Amniotic stem cell (primary cell): Measurements from ENCODE around the gene SCAF11.

Source experiments
- DNase-seq: peaks from one replicate; lab custom pipeline; 2025; lab: John Stamatoyannopoulos, UW

The SCAF11 gene

GRCh38 chr12:45913631-45914030 is 76.7 kb downstream of the SCAF11 start:
- DNase-seq = no peak

DNA sequence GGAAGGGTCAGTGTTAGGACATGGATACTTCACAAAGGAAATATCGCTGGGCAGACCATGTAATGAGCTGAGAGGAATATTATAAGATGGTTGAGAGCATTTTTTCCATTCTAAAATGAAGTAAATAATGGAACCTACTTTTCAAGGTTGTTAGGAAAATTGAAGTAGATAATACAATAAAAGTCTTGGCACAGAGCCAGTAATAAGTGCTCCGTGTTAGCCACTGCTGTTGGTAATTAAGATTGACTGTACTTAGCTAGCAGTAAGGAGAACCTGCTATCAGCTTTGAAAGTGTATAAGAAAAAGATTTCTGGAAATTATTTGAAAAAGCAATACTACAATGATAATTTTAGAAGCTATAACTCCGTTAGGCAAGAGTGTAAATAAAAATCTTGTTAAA is 77.6 kb downstream of the SCAF11 start:
- no peak for DNase-seq

DNA sequence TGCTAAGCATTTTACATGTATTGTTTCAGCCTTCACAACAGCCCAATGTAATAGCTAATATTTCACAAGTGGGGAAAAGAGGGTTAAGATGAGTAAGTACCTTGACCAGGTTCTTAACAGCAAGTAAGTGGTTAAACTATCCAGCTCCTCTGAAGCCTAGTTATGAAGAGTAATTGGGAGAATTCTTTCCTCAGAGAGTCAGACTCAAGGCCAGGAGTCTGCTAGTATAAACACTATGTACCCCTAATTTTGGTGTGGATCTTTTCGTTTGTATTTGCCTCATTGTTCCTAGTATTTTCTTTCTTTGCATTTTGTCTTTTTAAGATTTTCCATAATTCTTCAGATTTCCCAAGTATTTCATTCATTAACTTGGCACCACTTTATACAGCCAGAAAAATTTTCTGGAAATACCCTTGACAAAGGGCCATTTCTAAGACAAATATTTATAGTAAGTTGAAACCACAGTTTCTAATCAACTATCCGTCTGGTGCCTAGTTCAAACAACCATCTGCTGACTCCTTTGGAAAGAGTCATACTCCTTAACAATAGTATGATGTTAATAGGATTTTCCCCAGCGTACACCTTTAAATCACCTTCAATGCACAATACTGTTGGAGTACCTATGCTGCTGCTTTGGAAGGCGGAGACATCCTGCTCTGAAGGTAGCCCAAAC is 81.2 kb downstream of the SCAF11 start:
- DNase-seq = no peak

DNA sequence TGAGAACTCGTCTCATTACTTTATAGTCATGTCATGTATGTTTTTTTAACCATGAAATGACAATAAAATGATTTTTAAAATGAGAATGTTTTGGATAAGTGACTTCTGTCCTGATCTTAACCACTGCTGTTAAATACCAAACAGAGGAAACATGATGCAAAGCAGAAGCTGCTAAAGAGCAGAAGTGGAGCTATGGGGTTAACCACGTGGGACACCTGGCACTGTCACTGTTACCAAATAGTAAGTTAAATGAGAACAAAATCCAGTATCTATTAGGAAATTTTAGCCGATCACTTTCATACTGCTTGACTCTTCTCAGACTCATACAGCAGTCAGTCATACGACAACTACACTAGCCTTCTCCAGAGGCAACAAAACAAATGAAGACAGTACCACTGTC is 82.4 kb downstream of the SCAF11 start:
- no peak for DNase-seq

- DNase-seq = no peak
Observed at GRCh38 chr12:45898094-45898493, 92.3 kb downstream of the SCAF11 start.

DNA sequence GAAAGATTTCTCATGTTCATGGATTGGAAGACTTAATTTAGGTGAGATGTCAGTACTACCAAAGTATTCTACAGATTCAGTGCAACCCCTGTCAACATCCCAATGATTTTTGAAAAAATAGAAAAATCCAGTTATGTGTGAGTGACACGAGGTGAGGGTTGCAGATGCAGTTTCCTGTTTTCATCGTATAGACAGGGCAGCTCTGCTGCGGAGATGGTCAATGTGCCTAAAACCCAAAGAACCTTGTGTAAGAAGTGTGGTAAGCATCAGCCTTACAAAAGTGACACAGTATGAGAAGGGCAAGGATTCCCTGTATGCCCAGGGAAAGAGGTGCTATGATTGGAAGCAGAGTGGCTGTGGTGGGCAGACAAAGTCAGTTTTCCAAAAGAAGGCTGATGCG is 94.4 kb downstream of the SCAF11 start:
- no peak for DNase-seq

DNA sequence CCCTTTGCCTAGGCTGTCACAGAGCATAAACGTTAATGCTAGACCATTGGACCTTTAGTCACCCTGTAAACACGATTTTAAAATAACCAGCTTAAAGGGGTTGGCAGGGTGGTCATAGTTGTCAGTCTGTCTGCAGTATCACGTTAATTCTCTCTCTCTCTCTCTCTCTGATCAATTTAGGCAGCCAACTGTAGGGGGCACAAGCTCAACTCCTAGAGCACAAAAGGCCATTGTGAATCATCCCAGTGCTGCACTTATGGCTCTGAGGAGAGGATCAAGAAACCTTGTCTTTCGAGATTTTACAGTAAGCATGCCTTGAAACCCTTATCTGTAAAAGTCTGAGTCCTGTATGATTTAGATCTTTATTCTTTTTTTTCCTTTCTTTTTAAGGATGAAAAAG is 97.1 kb downstream of the SCAF11 start:
- DNase-seq = no peak

DNA sequence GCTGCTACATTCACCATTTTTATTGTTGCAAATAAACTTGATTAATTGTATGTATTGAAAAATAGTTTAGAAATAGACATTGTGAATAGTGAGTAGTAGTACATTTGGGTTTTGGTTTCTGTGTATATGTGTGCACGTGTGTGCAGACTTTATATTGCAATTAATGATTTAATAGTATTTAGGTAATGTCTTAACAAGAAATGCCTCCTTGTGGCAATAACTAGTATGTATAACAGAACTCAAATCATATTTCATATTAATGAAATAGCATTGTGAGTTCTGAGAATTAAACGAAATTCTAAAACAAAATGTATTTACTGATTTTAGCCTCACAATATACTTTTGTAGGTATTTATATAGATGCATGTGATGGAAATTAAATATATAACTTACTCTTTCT is 100.1 kb downstream of the SCAF11 start:
- DNase-seq = no peak

DNA sequence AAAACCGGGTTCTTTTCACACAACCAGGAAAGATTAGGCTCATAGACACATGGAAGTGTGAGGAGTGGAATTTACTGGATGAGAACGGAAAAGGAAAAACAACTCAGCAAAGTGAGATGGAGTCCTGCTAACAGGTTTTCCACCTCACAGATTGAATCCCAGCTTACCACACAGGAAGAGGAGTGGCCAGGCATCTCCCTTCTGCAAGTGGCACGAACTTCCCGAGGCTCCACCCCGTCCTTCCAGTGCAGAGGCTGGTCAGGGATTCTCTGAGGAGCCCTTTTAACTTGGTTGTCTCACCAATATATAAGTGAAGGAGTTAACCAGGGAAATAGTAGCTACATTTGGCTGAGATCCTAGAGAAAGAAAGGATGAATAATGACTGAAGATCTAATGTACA is 102.8 kb downstream of the SCAF11 start:
- no peak for DNase-seq

GRCh38 chr12:45886685-45887084 is 103.7 kb downstream of the SCAF11 start:
- DNase-seq = no peak

- DNase-seq = no peak
Observed at GRCh38 chr12:45883187-45883586, 107.2 kb downstream of the SCAF11 start.

- no peak for DNase-seq
Observed at GRCh38 chr12:45880533-45880932, 109.8 kb downstream of the SCAF11 start.

- DNase-seq = no peak
Observed at GRCh38 chr12:45879363-45879895, 110.9 kb downstream of the SCAF11 start.

- no peak for DNase-seq
Observed at GRCh38 chr12:45878630-45879255, 111.6 kb downstream of the SCAF11 start.

GRCh38 chr12:45877069-45877468 is 113.3 kb downstream of the SCAF11 start:
- DNase-seq = no peak

GRCh38 chr12:45872446-45872845 is 117.9 kb downstream of the SCAF11 start:
- no peak for DNase-seq
